ENCODE measurements around the gene KCNIP2.
A peak's percentile ranks its signal among the peaks of the same experiment; 100 is the strongest.

Gene KCNIP2

GRCh38 chr10:101781984-101782810 lies 61.4 kb downstream of the KCNIP2 start:
- no peak for DNase-seq

GRCh38 chr10:101781655-101781983 lies 62.0 kb downstream of the KCNIP2 start:
- no peak for DNase-seq

GRCh38 chr10:101780818-101781654 lies 62.6 kb downstream of the KCNIP2 start:
- peak; percentile 84 for DNase-seq

GRCh38 chr10:101780187-101780817 lies 63.3 kb downstream of the KCNIP2 start:
- DNase-seq, result no peak

- DNase-seq, result peak; percentile 92
Observed at GRCh38 chr10:101779544-101780186, 63.9 kb downstream of the KCNIP2 start.

GRCh38 chr10:101778781-101779543 lies 64.6 kb downstream of the KCNIP2 start:
- no peak for DNase-seq

- no peak for DNase-seq
Observed at GRCh38 chr10:101778151-101778780, 65.3 kb downstream of the KCNIP2 start.

- DNase-seq, result no peak
Observed at GRCh38 chr10:101777619-101778145, 65.9 kb downstream of the KCNIP2 start.

GRCh38 chr10:101776161-101776817 lies 67.3 kb downstream of the KCNIP2 start:
- no peak for DNase-seq

Measured in activated CD4-positive, alpha-beta T cell treated with anti-CD3 and anti-CD28 coated beads for 48 hours (primary cell).